Measurements from ENCODE around the gene ATP6V1G3. TPM values are rescaled to one million over a fixed set of nuclear protein-coding genes. Genes with fewer than 3 reads are reported as not detected.

The ATP6V1G3 gene
- total and polyA plus RNA-seq, 12 donors, result not detected

GRCh38 chr1:198575798-198576641 is 35.5 kb upstream of the ATP6V1G3 start:
- TF ChIP-seq, protein P1, sequence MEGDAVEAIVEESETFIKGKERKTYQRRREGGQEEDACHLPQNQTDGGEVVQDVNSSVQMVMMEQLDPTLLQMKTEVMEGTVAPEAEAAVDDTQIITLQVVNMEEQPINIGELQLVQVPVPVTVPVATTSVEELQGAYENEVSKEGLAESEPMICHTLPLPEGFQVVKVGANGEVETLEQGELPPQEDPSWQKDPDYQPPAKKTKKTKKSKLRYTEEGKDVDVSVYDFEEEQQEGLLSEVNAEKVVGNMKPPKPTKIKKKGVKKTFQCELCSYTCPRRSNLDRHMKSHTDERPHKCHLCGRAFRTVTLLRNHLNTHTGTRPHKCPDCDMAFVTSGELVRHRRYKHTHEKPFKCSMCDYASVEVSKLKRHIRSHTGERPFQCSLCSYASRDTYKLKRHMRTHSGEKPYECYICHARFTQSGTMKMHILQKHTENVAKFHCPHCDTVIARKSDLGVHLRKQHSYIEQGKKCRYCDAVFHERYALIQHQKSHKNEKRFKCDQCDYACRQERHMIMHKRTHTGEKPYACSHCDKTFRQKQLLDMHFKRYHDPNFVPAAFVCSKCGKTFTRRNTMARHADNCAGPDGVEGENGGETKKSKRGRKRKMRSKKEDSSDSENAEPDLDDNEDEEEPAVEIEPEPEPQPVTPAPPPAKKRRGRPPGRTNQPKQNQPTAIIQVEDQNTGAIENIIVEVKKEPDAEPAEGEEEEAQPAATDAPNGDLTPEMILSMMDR (IDR thresholded peaks at IDR 0.05), result no peak
- H3K27ac ChIP-seq, result no peak overlapping the region
- H3K4me3 ChIP-seq, result no peak overlapping the region
- no peak for ATAC-seq
- H3K4me1 ChIP-seq, result no peaks in the 10 kb centered on the region
- no peak for DNase-seq
- H3K27me3 ChIP-seq, result no peaks in the 10 kb centered on the region
- WGBS, 2 donors, result 97 to 99% methylated on average over 2 of the region's 2 CpGs
- H3K9me3 ChIP-seq, result peaks cover 0 to 10% (median 7%) of the 10 kb centered on the region in 11 donors
- H3K36me3 ChIP-seq, result no peaks in the 10 kb centered on the region
- intact Hi-C loops (cut with DNase I), result no loop called here

DNA sequence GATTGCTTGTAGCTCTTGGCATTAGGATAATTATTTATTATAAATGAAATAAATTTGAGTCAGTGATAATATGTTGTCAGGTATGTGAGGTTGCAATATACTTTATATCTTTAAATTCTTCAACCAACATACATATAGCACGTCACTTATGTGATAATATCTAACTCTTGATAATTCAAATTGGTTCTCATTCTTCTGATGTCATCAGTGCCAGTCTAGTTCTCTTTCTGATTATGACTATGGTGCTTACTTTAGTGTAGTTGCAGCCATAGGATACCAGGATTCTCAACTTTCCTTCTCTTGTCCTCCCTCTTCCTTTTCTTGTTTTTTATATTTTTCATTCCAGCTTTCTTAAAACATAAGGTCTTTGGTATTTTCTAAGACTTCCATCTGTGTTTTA is 34.8 kb upstream of the ATP6V1G3 start:
- Histone ChIP-seq H3K4me3 (no peak overlapping the region), H3K27me3 (no peaks in the 10 kb centered on the region), H3K9me3 (peaks cover 0 to 3% (median 0%) of the 10 kb centered on the region in 11 donors), H3K36me3 (no peaks in the 10 kb centered on the region), H3K27ac (no peak overlapping the region), H3K4me1 (no peaks in the 10 kb centered on the region)
- DNase-seq (no peak), ATAC-seq (no peak)
- 70 to 76% methylated on average over 1 of the region's 1 CpG for WGBS, 2 donors
- intact Hi-C loops (cut with DNase I), result no loop called here
- TF ChIP-seq, protein P1 (IDR thresholded peaks at IDR 0.05), result no peak

- intact Hi-C loops (cut with DNase I), result no loop called here
- Histone ChIP-seq H3K27ac (no peak overlapping the region), H3K4me3 (no peak overlapping the region), H3K4me1 (no peaks in the 10 kb centered on the region), H3K36me3 (no peaks in the 10 kb centered on the region), H3K27me3 (no peaks in the 10 kb centered on the region), H3K9me3 (no peaks in the 10 kb centered on the region)
- ATAC-seq (no peak), DNase-seq (no peak)
- TF ChIP-seq, protein P1 (IDR thresholded peaks at IDR 0.05), result no peak
- WGBS, 2 donors, result 81 to 88% methylated on average over 1 of the region's 1 CpG
Measured at GRCh38 chr1:198574325-198574724, 33.8 kb upstream of the ATP6V1G3 start.

- no peak for ATAC-seq
- DNase-seq, result no peak
- no peaks in the 10 kb centered on the region for H3K36me3 ChIP-seq
- H3K4me1 ChIP-seq, result peaks cover 0 to 13% (median 0%) of the 10 kb centered on the region in 9 donors
- no peaks in the 10 kb centered on the region for H3K27me3 ChIP-seq
- intact Hi-C loops (cut with DNase I), result no loop called here
- TF ChIP-seq, protein P1 (IDR thresholded peaks at IDR 0.05), result no peak
- H3K27ac ChIP-seq, result peak overlapping the region in 1 of 10 donors; percentile 31
- 100% methylated on average over 1 of the region's 1 CpG for WGBS, 2 donors
- no peak overlapping the region for H3K4me3 ChIP-seq
- no peaks in the 10 kb centered on the region for H3K9me3 ChIP-seq
Measured at GRCh38 chr1:198564716-198565115, 24.2 kb upstream of the ATP6V1G3 start.
